B cell (primary cell): Measurements from ENCODE around the gene KRT82.

Experiments
- EZH2 ChIP-seq: IDR thresholded peaks from 2 replicates; pipeline ENCODE4 v1.6.1; 2012; ENCODE audit warnings: borderline replicate concordance, low read depth, mild to moderate bottlenecking, moderate library complexity, low read length; ENCODE audit not compliant: insufficient read depth, poor library complexity, severe bottlenecking
- TF ChIP-seq, protein P1 (sequence below): fragments of 200-600 bp; IDR thresholded peaks from one replicate; pipeline ENCODE4 v1.8.0; 2022; ENCODE audit warnings: antibody characterized with exemption, mild to moderate bottlenecking

GRCh38 chr12:52371716-52372115 lies 34.4 kb downstream of the KRT82 start:
- no peak for TF ChIP-seq EZH2
- TF ChIP-seq, protein P1, sequence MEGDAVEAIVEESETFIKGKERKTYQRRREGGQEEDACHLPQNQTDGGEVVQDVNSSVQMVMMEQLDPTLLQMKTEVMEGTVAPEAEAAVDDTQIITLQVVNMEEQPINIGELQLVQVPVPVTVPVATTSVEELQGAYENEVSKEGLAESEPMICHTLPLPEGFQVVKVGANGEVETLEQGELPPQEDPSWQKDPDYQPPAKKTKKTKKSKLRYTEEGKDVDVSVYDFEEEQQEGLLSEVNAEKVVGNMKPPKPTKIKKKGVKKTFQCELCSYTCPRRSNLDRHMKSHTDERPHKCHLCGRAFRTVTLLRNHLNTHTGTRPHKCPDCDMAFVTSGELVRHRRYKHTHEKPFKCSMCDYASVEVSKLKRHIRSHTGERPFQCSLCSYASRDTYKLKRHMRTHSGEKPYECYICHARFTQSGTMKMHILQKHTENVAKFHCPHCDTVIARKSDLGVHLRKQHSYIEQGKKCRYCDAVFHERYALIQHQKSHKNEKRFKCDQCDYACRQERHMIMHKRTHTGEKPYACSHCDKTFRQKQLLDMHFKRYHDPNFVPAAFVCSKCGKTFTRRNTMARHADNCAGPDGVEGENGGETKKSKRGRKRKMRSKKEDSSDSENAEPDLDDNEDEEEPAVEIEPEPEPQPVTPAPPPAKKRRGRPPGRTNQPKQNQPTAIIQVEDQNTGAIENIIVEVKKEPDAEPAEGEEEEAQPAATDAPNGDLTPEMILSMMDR: no peak
